Measurements from ENCODE around the gene TMEM50A. TPM values are rescaled to one million over a fixed set of nuclear protein-coding genes. Genes with fewer than 3 reads are reported as not detected.
"Not testable (repeated sequence)": the region's sequence is repeated elsewhere in the genome, so short reads cannot be mapped to it uniquely, and the experiment has no call there.

Gene TMEM50A
- polyA plus RNA-seq, 1 experiment = 55.8 TPM

DNA sequence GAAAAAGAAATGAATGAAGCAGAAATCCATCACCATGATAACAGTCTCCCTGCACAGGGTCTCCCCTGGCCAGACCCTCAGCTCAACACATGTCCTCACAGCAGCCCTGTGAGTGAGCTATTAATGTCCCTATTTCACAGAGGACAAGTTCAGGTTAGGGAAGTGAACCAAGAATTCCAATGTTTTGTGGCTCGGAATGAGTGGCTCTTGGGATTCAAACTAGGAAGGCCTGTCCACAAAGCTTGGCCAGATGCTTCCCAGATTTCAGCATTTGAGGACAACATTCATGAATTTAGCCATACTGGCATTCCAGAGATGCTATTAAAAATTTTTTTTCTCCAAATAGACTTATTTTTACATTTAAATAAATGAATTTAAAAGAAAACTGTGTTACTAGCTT lies 44.4 kb downstream of the TMEM50A start:
- POLR2A ChIA-PET; CTCF ChIA-PET; H3K4me3 ChIP-seq (ENCODE audit: low read depth, low read length); H3K36me3 ChIP-seq (ENCODE audit: control insufficient read depth, insufficient read depth, low read length); H3K27me3 ChIP-seq (ENCODE audit: control insufficient read depth, insufficient read depth, low read length); DNase-seq (ENCODE audit: low read depth): not testable (repeated sequence)

DNA sequence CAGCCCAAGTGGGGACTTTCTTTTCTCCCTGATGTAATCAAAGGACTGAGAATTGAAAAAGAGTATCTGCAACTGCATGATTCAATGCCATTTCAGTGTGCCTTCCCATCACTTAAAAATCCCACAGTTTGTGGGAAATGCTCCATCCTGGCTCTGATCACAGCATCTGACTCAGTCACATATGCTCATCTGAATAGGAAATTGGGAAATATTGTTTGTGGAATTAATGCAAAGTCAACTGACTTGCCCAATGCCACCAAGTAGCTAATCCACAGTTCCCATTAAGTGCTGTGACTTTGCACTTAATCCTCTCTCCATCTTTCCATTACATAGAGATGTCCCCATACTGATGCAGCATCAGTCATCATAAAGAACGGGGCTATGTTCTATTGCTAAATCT lies 45.0 kb downstream of the TMEM50A start:
- peak; percentile 82 for DNase-seq (ENCODE audit: low read depth)
- CTCF ChIA-PET; POLR2A ChIA-PET; H3K36me3 ChIP-seq (ENCODE audit: control insufficient read depth, insufficient read depth, low read length); H3K4me3 ChIP-seq (ENCODE audit: low read depth, low read length); H3K27me3 ChIP-seq (ENCODE audit: control insufficient read depth, insufficient read depth, low read length): not testable (repeated sequence)

DNA sequence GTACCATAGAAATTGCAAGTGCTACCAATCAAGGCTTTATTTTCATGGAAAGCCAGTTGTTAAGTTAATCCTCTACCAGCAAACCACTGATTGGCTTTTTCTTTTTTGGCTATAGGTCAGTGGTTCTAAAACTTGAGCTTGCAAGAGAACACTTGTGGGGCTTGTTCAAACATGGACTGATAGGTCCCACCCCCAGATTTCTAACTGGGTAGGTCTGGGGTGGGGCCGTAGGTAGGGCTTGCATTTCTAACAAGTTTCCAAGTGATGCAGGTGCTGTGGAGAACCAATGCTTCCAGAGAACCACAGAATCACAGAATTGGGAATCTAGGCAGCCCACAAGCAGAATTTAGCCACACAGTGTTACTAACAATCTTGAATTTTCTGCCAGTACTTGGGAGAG lies 45.7 kb downstream of the TMEM50A start:
- DNase-seq (ENCODE audit: low read depth); POLR2A ChIA-PET; H3K4me3 ChIP-seq (ENCODE audit: low read depth, low read length); H3K27me3 ChIP-seq (ENCODE audit: control insufficient read depth, insufficient read depth, low read length); CTCF ChIA-PET; H3K36me3 ChIP-seq (ENCODE audit: control insufficient read depth, insufficient read depth, low read length): not testable (repeated sequence)

DNA sequence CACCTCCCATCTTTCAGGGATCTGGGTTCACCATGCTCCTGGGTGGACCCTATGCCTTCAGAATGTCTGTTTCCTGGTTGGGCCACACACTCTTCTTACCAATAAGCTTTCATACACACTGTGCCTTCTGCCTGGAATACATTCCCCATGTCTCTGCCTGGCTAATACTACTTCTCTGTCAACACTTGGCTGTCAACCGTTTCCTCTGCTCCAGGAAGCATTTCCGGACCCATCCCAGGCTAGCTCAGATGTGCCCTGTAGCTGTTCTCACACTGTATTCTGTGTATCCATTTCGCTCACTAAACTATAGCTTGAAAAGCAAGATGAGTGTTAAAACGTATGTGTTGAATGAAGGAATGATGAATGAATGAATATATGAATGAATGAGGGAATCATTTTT lies 49.0 kb downstream of the TMEM50A start:
- H3K27me3 ChIP-seq (ENCODE audit: control insufficient read depth, insufficient read depth, low read length); H3K4me3 ChIP-seq (ENCODE audit: low read depth, low read length); DNase-seq (ENCODE audit: low read depth); H3K36me3 ChIP-seq (ENCODE audit: control insufficient read depth, insufficient read depth, low read length); CTCF ChIA-PET; POLR2A ChIA-PET: not testable (repeated sequence)

DNA sequence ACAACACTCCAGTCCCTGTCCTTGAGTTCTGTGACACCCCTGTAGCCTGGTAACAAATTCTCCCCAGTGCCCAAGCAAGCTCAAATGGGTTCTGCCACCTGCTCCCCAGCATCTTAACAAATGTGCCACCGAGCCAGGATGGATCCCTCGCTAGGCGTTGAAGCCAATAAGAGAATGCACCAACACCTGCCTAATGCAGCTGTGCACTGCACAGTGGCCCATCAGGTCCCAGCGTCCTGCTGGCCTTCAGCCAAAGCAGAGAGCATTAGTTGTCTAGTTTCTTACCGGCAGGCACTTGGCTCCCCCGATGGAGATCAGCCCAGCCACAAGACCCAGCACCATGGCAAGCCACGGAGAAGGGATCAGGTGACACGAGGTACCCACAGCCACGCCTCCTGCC lies 50.6 kb downstream of the TMEM50A start:
- POLR2A ChIA-PET; H3K36me3 ChIP-seq (ENCODE audit: control insufficient read depth, insufficient read depth, low read length); CTCF ChIA-PET; H3K4me3 ChIP-seq (ENCODE audit: low read depth, low read length); H3K27me3 ChIP-seq (ENCODE audit: control insufficient read depth, insufficient read depth, low read length); DNase-seq (ENCODE audit: low read depth): not testable (repeated sequence)

DNA sequence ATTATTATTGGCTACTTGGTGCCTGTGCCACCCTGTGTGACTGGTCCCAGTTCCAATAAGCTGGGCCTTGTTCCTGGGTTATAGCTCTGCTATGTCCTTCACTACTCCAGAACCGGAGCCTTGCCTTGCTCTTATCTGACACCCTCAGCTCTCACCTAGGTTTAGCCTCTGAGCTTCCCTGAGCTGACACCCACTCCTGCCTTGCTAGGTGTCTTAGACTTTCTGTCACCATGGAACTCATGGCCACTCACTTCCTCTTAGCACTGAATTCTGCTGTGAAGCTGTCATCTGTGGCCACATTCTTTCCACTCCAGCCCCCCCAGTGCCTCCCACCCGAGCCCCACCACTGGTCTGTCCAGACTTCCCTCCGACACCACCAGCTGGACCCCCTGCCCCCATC lies 51.6 kb downstream of the TMEM50A start:
- H3K36me3 ChIP-seq (ENCODE audit: control insufficient read depth, insufficient read depth, low read length); CTCF ChIA-PET; DNase-seq (ENCODE audit: low read depth); POLR2A ChIA-PET; H3K4me3 ChIP-seq (ENCODE audit: low read depth, low read length); H3K27me3 ChIP-seq (ENCODE audit: control insufficient read depth, insufficient read depth, low read length): not testable (repeated sequence)

DNA sequence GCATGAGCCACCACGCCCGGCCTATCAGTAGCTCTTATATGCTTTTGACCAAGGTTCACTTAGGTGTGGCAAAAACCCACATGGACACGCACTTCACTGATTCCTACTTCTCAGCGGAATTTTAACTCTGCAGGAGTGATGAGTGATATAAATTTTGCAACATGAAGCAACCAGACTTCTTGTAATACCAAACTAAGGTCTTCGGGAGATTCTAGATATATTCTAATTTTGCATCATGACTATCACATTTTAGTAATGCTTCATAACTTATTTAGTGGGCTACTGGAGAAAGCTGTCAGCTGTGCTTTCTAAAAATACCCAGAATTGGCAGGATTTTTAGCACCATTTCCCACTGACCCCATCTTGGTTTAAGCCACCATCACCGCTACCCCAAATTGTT lies 54.7 kb downstream of the TMEM50A start:
- H3K4me3 ChIP-seq (ENCODE audit: low read depth, low read length) = no peak overlapping the region
- CTCF ChIA-PET = no interaction called here
- H3K36me3 ChIP-seq (ENCODE audit: control insufficient read depth, insufficient read depth, low read length) = no peaks in the 10 kb centered on the region
- POLR2A ChIA-PET = no interaction called here
- no peak for DNase-seq (ENCODE audit: low read depth)
- TF ChIP-seq, protein P1, sequence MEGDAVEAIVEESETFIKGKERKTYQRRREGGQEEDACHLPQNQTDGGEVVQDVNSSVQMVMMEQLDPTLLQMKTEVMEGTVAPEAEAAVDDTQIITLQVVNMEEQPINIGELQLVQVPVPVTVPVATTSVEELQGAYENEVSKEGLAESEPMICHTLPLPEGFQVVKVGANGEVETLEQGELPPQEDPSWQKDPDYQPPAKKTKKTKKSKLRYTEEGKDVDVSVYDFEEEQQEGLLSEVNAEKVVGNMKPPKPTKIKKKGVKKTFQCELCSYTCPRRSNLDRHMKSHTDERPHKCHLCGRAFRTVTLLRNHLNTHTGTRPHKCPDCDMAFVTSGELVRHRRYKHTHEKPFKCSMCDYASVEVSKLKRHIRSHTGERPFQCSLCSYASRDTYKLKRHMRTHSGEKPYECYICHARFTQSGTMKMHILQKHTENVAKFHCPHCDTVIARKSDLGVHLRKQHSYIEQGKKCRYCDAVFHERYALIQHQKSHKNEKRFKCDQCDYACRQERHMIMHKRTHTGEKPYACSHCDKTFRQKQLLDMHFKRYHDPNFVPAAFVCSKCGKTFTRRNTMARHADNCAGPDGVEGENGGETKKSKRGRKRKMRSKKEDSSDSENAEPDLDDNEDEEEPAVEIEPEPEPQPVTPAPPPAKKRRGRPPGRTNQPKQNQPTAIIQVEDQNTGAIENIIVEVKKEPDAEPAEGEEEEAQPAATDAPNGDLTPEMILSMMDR (IDR thresholded peaks at IDR 0.05; ENCODE audit: insufficient read depth, low read depth, low read length) = no peak
- H3K27me3 ChIP-seq (ENCODE audit: control insufficient read depth, insufficient read depth, low read length) = no peaks in the 10 kb centered on the region

DNA sequence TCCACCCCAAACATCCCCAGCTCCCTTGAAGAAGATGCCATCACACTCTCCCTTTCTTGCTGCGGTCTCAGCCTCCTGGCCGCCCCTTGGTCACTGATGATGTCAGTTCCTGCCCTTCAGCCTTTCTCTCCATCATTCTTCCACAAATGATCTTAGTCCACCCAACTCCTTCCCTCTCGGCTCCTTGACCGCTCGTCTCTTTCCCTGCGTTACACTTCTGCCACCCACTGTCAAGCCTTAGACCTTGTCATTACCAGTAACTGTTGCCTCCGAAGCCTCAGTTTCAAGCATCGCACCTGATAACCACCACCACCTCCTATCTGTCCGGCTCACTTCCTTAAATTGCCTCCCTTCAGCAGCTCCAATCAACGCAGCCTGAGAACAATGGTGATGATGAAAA lies 59.4 kb downstream of the TMEM50A start:
- POLR2A ChIA-PET; DNase-seq (ENCODE audit: low read depth); H3K36me3 ChIP-seq (ENCODE audit: control insufficient read depth, insufficient read depth, low read length); H3K4me3 ChIP-seq (ENCODE audit: low read depth, low read length); CTCF ChIA-PET; H3K27me3 ChIP-seq (ENCODE audit: control insufficient read depth, insufficient read depth, low read length): not testable (repeated sequence)

DNA sequence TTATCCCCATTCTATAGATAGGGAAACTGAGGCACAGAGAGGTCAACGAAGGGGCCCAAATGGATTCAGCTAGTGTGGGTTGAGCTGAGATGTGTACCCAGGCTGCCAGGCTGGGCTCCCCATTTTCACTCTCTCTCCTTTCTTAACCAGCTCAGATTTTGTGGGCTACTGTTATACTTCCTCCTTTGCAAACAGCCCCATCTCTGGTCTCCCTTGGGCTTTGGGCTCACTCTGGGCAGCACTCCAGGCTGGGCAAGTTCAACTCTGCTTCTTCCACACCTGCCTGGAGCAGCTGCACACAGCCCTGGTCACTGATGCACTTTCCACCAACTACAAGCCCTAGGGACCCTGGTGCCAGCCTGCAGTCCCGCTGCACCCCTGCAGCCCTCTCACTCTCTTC lies 59.9 kb downstream of the TMEM50A start:
- POLR2A ChIA-PET; H3K36me3 ChIP-seq (ENCODE audit: control insufficient read depth, insufficient read depth, low read length); CTCF ChIA-PET; H3K4me3 ChIP-seq (ENCODE audit: low read depth, low read length); H3K27me3 ChIP-seq (ENCODE audit: control insufficient read depth, insufficient read depth, low read length); DNase-seq (ENCODE audit: low read depth): not testable (repeated sequence)

All from BJ (cell line).